Activated naive CD4-positive, alpha-beta T cell treated with anti-CD3 and anti-CD28 coated beads, Interleukin-2, amount 10 ng/mL, durations not matched to agents 7 days and 5 days (primary cell): ENCODE data around the gene CRACR2A.
A peak's percentile ranks its signal among the peaks of the same experiment; 100 is the strongest.

ENCODE experiments used
- CTCF ChIA-PET: fragments of 350-600 bp; sonication (Branson Sonifier 250); formaldehyde crosslinking; loops from one replicate; lab custom pipeline; 2021; ENCODE audit warnings: antibody characterized with exemption; lab: Charles Lee
- DNase-seq: peaks from one replicate; pipeline ENCODE4 v3.0.0-alpha.2; 2020
- H3K27ac Mint-ChIP-seq: one replicate; pipeline ENCODE4 v1.8.0; 2021; ENCODE audit warnings: mild to moderate bottlenecking, moderate library complexity, mixed read lengths
- H3K27me3 Mint-ChIP-seq: one replicate; pipeline ENCODE4 v1.8.0; 2021; ENCODE audit warnings: mild to moderate bottlenecking, mixed read lengths
- H3K36me3 Mint-ChIP-seq: one replicate; pipeline ENCODE4 v1.8.0; 2021; ENCODE audit warnings: mixed read lengths
- H3K4me1 Mint-ChIP-seq: one replicate; pipeline ENCODE4 v1.8.0; 2021; ENCODE audit warnings: mixed read lengths
- H3K4me3 Mint-ChIP-seq: one replicate; pipeline ENCODE4 v1.8.0; 2021; ENCODE audit warnings: mild to moderate bottlenecking, moderate library complexity, mixed read lengths
- H3K9me3 Mint-ChIP-seq: one replicate; pipeline ENCODE4 v1.8.0; 2021; ENCODE audit warnings: mixed read lengths

The CRACR2A gene, protein sequence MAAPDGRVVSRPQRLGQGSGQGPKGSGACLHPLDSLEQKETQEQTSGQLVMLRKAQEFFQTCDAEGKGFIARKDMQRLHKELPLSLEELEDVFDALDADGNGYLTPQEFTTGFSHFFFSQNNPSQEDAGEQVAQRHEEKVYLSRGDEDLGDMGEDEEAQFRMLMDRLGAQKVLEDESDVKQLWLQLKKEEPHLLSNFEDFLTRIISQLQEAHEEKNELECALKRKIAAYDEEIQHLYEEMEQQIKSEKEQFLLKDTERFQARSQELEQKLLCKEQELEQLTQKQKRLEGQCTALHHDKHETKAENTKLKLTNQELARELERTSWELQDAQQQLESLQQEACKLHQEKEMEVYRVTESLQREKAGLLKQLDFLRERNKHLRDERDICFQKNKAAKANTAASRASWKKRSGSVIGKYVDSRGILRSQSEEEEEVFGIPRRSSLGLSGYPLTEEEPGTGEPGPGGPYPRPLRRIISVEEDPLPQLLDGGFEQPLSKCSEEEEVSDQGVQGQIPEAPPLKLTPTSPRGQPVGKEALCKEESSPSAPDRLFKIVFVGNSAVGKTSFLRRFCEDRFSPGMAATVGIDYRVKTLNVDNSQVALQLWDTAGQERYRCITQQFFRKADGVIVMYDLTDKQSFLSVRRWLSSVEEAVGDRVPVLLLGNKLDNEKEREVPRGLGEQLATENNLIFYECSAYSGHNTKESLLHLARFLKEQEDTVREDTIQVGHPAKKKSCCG

DNA sequence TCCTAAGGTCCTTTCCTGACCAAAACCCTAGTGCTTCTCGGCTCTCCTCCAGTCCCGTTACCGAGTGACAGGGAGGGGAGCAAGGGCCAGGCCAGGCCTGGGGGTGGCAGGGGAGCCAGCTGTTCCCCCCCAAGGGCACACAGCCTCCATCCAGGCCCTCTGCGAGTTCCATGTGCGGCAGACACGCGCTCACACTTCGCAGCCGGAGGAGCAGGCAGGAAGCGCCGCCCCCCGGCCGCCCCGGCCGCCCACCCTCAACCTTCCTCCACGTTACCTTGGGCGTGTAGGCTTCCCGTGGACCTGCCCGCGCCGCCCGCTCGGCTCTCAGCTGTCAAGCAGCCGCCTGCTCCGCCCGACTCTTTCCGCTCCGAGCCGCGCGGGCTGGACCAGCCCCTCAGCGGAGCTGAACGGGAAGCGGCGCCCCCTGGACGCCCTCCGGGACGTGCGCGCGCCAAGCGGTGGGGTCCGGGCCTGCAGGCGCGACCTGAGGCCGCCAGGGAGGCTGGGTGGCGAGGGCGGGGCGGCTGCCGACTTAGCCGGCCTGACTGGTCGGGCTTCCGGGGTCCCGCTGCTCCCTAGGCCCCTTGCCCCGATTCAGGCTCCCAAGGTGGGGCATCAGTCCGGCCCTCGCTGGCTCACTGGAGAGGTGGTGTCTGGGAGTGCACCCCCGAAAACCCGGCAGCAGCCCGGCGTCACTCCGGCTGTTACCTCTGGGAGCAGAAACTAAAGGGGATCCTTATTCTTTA is at the start of gene CRACR2A:
Gene CRACR2A, minus strand, starts transcription at position 369 of the 746 bp plus-strand sequence. CDS start 56,110 bp downstream, outside the sequence.
- H3K9me3 Mint-ChIP-seq = no peaks in the 10 kb centered on the region
- CTCF ChIA-PET = interaction anchor here (0.9 to 2.1 kb wide), 6 partner anchors 13 to 453 kb away, joined by 3 to 8 read pairs (median 4); no protein-coding TSS in a partner anchor
- peak; percentile 90 for DNase-seq
- H3K36me3 Mint-ChIP-seq = peaks cover 24% of the 10 kb centered on the region
- H3K4me1 Mint-ChIP-seq = peaks cover 58% of the 10 kb centered on the region
- no peaks in the 10 kb centered on the region for H3K27me3 Mint-ChIP-seq
- peak within 1 kb of the TSS; percentile 80 for H3K4me3 Mint-ChIP-seq
- peak within 1 kb of the TSS; percentile 95 for H3K27ac Mint-ChIP-seq

DNA sequence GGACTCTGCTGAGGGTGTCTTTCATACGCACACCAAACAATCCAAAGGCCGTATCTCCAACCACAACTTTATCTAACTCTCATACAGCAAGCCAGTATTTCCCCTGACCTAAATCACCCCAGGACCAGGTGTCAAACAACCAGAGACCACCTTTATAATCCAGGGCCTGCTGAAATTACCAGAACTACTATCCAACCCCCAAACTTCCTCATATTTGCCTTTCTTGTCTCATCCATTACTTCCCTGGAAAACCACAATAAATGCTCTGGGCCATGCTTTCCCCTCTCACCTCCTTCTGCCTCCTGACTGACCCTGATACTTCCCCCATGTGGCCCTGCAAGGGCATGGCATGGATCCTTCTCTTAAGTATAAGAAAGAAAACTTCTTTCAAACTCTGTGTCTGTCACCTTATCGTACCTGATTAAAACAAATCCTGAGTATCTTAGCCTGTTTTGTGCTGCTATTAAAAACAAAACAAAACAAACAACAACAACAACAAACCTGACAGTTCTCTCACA is 44.7 kb upstream of the CRACR2A start:
- CTCF ChIA-PET = interaction anchor here (0.9 kb wide), 1 partner anchor 140 kb away, joined by 3 read pairs; no protein-coding TSS in a partner anchor
- H3K9me3 Mint-ChIP-seq = no peaks in the 10 kb centered on the region
- H3K4me1 Mint-ChIP-seq = peaks cover 4% of the 10 kb centered on the region
- no peaks in the 10 kb centered on the region for H3K27me3 Mint-ChIP-seq
- no peak for DNase-seq
- no peak overlapping the region for H3K27ac Mint-ChIP-seq
- peaks cover 6% of the 10 kb centered on the region for H3K36me3 Mint-ChIP-seq
- H3K4me3 Mint-ChIP-seq = no peak overlapping the region

- no peaks in the 10 kb centered on the region for H3K27me3 Mint-ChIP-seq
- H3K36me3 Mint-ChIP-seq = peaks cover 6% of the 10 kb centered on the region
Observed at GRCh38 chr12:3795492-3796133, 42.7 kb upstream of the CRACR2A start.

DNA sequence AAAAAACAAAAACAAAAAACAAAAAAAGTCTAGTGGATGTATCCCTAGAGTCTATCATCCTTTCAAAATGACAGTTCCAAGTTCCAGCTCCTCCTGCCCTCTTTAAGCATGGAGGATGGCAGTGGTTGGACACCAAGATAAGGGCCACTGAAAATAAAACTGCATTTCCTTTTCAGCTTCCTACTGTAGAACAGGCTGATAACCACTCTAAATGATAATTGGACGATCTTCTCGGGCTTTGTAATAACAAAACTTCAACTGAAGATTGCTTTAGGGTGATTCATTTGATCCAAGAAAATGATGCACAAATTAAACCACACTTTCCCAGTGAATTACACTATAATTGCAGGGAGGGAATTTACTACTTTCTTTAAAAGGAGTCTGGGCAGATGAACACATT is 42.2 kb upstream of the CRACR2A start:
- no peak for DNase-seq
- Mint-ChIP-seq H3K27ac (no peak overlapping the region), H3K9me3 (no peaks in the 10 kb centered on the region), H3K4me1 (no peaks in the 10 kb centered on the region), H3K4me3 (no peak overlapping the region), H3K27me3 (no peaks in the 10 kb centered on the region), H3K36me3 (peaks cover 6% of the 10 kb centered on the region)
- CTCF ChIA-PET = interaction anchor here (1.6 to 2.2 kb wide), 3 partner anchors 10 to 495 kb away, joined by 3 to 10 read pairs (median 7); no protein-coding TSS in a partner anchor

More at GRCh38 chr12:3795492-3796133, 42.7 kb upstream of the CRACR2A start:
- Mint-ChIP-seq H3K4me1 (peaks cover under 1% of the 10 kb centered on the region), H3K27ac (no peak overlapping the region), H3K4me3 (no peak overlapping the region), H3K9me3 (no peaks in the 10 kb centered on the region)
- DNase-seq = no peak
- CTCF ChIA-PET = interaction anchor here (2.0 to 2.2 kb wide), 2 partner anchors 9 to 495 kb away, joined by 7 to 10 read pairs; no protein-coding TSS in a partner anchor

- no peaks in the 10 kb centered on the region for H3K4me1 Mint-ChIP-seq
- H3K4me3 Mint-ChIP-seq = no peak overlapping the region
- H3K27ac Mint-ChIP-seq = no peak overlapping the region
- H3K27me3 Mint-ChIP-seq = no peaks in the 10 kb centered on the region
- H3K9me3 Mint-ChIP-seq = peaks cover 3% of the 10 kb centered on the region
- H3K36me3 Mint-ChIP-seq = peaks cover 7% of the 10 kb centered on the region
- no peak for DNase-seq
- CTCF ChIA-PET = no interaction called here
Observed at GRCh38 chr12:3792623-3793288, 39.8 kb upstream of the CRACR2A start.

- no peak for DNase-seq
- Mint-ChIP-seq H3K9me3 (peaks cover 5% of the 10 kb centered on the region), H3K36me3 (peaks cover 14% of the 10 kb centered on the region), H3K4me3 (no peak overlapping the region), H3K27ac (no peak overlapping the region), H3K4me1 (no peaks in the 10 kb centered on the region), H3K27me3 (no peaks in the 10 kb centered on the region)
- CTCF ChIA-PET = no interaction called here
Observed at GRCh38 chr12:3791256-3791874, 38.5 kb upstream of the CRACR2A start.

GRCh38 chr12:3790642-3791041 is 37.7 kb upstream of the CRACR2A start:
- Mint-ChIP-seq H3K27me3 (no peaks in the 10 kb centered on the region), H3K4me1 (no peaks in the 10 kb centered on the region), H3K9me3 (peaks cover 5% of the 10 kb centered on the region), H3K36me3 (peaks cover 14% of the 10 kb centered on the region), H3K27ac (no peak overlapping the region), H3K4me3 (no peak overlapping the region)
- CTCF ChIA-PET = no interaction called here
- no peak for DNase-seq

GRCh38 chr12:3789838-3790237 is 36.9 kb upstream of the CRACR2A start:
- no peak for DNase-seq
- Mint-ChIP-seq H3K36me3 (peaks cover 14% of the 10 kb centered on the region), H3K4me3 (no peak overlapping the region), H3K4me1 (no peaks in the 10 kb centered on the region), H3K9me3 (peaks cover 5% of the 10 kb centered on the region), H3K27ac (no peak overlapping the region), H3K27me3 (no peaks in the 10 kb centered on the region)
- CTCF ChIA-PET = no interaction called here

- H3K4me1 Mint-ChIP-seq = peaks cover 7% of the 10 kb centered on the region
- H3K27me3 Mint-ChIP-seq = no peaks in the 10 kb centered on the region
- no peaks in the 10 kb centered on the region for H3K36me3 Mint-ChIP-seq
- CTCF ChIA-PET = interaction anchor here (0.8 to 2.3 kb wide), 13 partner anchors 14 to 477 kb away, joined by 3 to 36 read pairs (median 4); partner anchors contain the start of gene CRACR2A
- no peaks in the 10 kb centered on the region for H3K9me3 Mint-ChIP-seq
- DNase-seq = no peak
- H3K4me3 Mint-ChIP-seq = no peak overlapping the region
- H3K27ac Mint-ChIP-seq = no peak overlapping the region
Observed at GRCh38 chr12:3777206-3777809, 24.4 kb upstream of the CRACR2A start.

GRCh38 chr12:3775385-3776035 is 22.6 kb upstream of the CRACR2A start:
- H3K27me3 Mint-ChIP-seq = no peaks in the 10 kb centered on the region
- no peak overlapping the region for H3K27ac Mint-ChIP-seq
- no peaks in the 10 kb centered on the region for H3K36me3 Mint-ChIP-seq
- CTCF ChIA-PET = interaction anchor here (1.3 to 4.4 kb wide), 4 partner anchors 22 to 475 kb away, joined by 4 to 23 read pairs (median 4); partner anchors contain the start of gene CRACR2A
- no peak overlapping the region for H3K4me3 Mint-ChIP-seq
- H3K9me3 Mint-ChIP-seq = no peaks in the 10 kb centered on the region
- DNase-seq = no peak
- H3K4me1 Mint-ChIP-seq = peaks cover 12% of the 10 kb centered on the region

DNA sequence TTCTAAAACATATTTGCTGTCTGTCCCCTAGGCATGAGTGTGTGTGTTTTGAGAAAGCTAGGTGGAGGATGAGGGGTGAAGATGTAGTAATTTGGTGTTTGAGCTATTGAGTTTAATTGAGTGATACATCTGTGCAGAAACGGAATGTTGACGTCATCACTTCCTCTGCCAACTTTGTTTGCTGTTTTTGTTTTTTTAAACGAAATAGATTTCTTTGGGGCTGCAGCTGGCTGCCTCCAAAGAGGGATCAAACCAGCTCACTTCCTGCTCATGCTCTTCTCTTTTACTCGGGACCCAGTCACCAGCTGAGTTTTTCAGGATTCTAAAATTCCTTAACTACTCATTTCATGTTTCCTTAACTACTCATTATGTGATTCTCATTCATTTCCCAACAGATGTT is 19.5 kb upstream of the CRACR2A start:
- DNase-seq = no peak
- Mint-ChIP-seq H3K36me3 (no peaks in the 10 kb centered on the region), H3K4me3 (no peak overlapping the region), H3K4me1 (peaks cover 12% of the 10 kb centered on the region), H3K27me3 (no peaks in the 10 kb centered on the region), H3K9me3 (no peaks in the 10 kb centered on the region), H3K27ac (peak overlapping the region; percentile 3)
- CTCF ChIA-PET = interaction anchor here (1.2 to 4.4 kb wide), 3 partner anchors 21 to 472 kb away, joined by 3 to 23 read pairs (median 8); no protein-coding TSS in a partner anchor

GRCh38 chr12:3771853-3772252 is 18.9 kb upstream of the CRACR2A start:
- CTCF ChIA-PET = interaction anchor here (0.9 to 4.4 kb wide), 4 partner anchors 18 to 472 kb away, joined by 3 to 23 read pairs (median 6); no protein-coding TSS in a partner anchor
- H3K9me3 Mint-ChIP-seq = no peaks in the 10 kb centered on the region
- no peak overlapping the region for H3K4me3 Mint-ChIP-seq
- no peak overlapping the region for H3K27ac Mint-ChIP-seq
- DNase-seq = no peak
- H3K4me1 Mint-ChIP-seq = peaks cover 12% of the 10 kb centered on the region
- H3K36me3 Mint-ChIP-seq = no peaks in the 10 kb centered on the region
- H3K27me3 Mint-ChIP-seq = no peaks in the 10 kb centered on the region
